ENCODE measurements around the gene TPST2. TPM values are rescaled to one million over a fixed set of nuclear protein-coding genes. Genes with fewer than 3 reads are reported as not detected.

The TPST2 gene
- total RNA-seq, 2 experiments from 2014 or later: 55.4 to 60.8 TPM

- POLR2A ChIA-PET: interaction anchor here (0.8 to 5.0 kb wide), 11 partner anchors 10 to 162 kb away, joined by 3 to 25 read pairs (median 6); partner anchors contain the start of genes HPS4 and SRRD
- DNase-seq: peak; percentile 93
- Mint-ChIP-seq H3K4me3 (peak within 1 kb of the TSS; percentile 100), H3K4me1 (peaks cover 53% of the 10 kb centered on the region), H3K27me3 (no peaks in the 10 kb centered on the region), H3K9me3 (no peaks in the 10 kb centered on the region), H3K27ac (peak within 1 kb of the TSS; percentile 89), H3K36me3 (ENCODE audit: low read depth) (peaks cover 33% of the 10 kb centered on the region)
- CTCF ChIA-PET: interaction anchor here (1.2 to 5.8 kb wide), 3 partner anchors 10 to 167 kb away, joined by 3 to 38 read pairs (median 8); partner anchors contain the start of genes HPS4 and SRRD
Measured at GRCh38 chr22:26512149-26512793, 77.7 kb downstream of the TPST2 start, which contains the start of gene TFIP11. TSS of gene TFIP11 (minus strand) at chr22:26512473. CDS start at chr22:26510272, 2,201 bp downstream.

- CTCF ChIA-PET: no interaction called here
- peaks cover 56% of the 10 kb centered on the region for H3K4me1 Mint-ChIP-seq
- DNase-seq: no peak
- POLR2A ChIA-PET: no interaction called here
- H3K27ac Mint-ChIP-seq: no peak overlapping the region
- no peaks in the 10 kb centered on the region for H3K9me3 Mint-ChIP-seq
- no peak overlapping the region for H3K4me3 Mint-ChIP-seq
- H3K27me3 Mint-ChIP-seq: no peaks in the 10 kb centered on the region
- peaks cover 65% of the 10 kb centered on the region for H3K36me3 Mint-ChIP-seq (ENCODE audit: low read depth)
Measured at GRCh38 chr22:26508148-26508547, 81.8 kb downstream of the TPST2 start.

- CTCF ChIA-PET: interaction anchor here (0.5 to 4.7 kb wide), 30 partner anchors 10 to 175 kb away, joined by 3 to 47 read pairs (median 5); partner anchors contain the start of genes HPS4, MIAT, SRRD and TFIP11
- Mint-ChIP-seq H3K4me3 (no peak overlapping the region), H3K4me1 (peaks cover 39% of the 10 kb centered on the region), H3K9me3 (no peaks in the 10 kb centered on the region), H3K27ac (peak overlapping the region; percentile 94), H3K36me3 (ENCODE audit: low read depth) (peaks cover 70% of the 10 kb centered on the region), H3K27me3 (no peaks in the 10 kb centered on the region)
- DNase-seq: no peak
- POLR2A ChIA-PET: interaction anchor here (0.7 to 8.7 kb wide), 10 partner anchors 9 to 255 kb away, joined by 3 to 61 read pairs (median 11); partner anchors contain the start of genes HPS4, SRRD and TFIP11
Measured at GRCh38 chr22:26503758-26504157, 86.2 kb downstream of the TPST2 start.

- Mint-ChIP-seq H3K36me3 (ENCODE audit: low read depth) (peaks cover 69% of the 10 kb centered on the region), H3K9me3 (no peaks in the 10 kb centered on the region), H3K4me3 (peak overlapping the region; percentile 44), H3K4me1 (peaks cover 39% of the 10 kb centered on the region), H3K27me3 (no peaks in the 10 kb centered on the region), H3K27ac (peak overlapping the region; percentile 94)
- POLR2A ChIA-PET: interaction anchor here (0.8 to 8.7 kb wide), 15 partner anchors 8 to 208 kb away, joined by 3 to 61 read pairs (median 5); partner anchors contain the start of genes HPS4, SRRD and TFIP11
- peak; percentile 89 for DNase-seq
- CTCF ChIA-PET: interaction anchor here (0.7 to 4.7 kb wide), 33 partner anchors 8 to 176 kb away, joined by 3 to 47 read pairs (median 4); partner anchors contain the start of genes HPS4, MIAT, SRRD and TFIP11
Measured at GRCh38 chr22:26502688-26503561, 87.0 kb downstream of the TPST2 start.

- Mint-ChIP-seq H3K4me3 (no peak overlapping the region), H3K27me3 (no peaks in the 10 kb centered on the region), H3K27ac (peak overlapping the region; percentile 94), H3K9me3 (no peaks in the 10 kb centered on the region), H3K36me3 (ENCODE audit: low read depth) (peaks cover 73% of the 10 kb centered on the region), H3K4me1 (peaks cover 42% of the 10 kb centered on the region)
- POLR2A ChIA-PET: interaction anchor here (1.0 to 8.7 kb wide), 8 partner anchors 10 to 172 kb away, joined by 3 to 61 read pairs (median 6); partner anchors contain the start of genes HPS4, SRRD and TFIP11
- CTCF ChIA-PET: interaction anchor here (0.8 to 4.7 kb wide), 18 partner anchors 9 to 177 kb away, joined by 3 to 47 read pairs (median 8); partner anchors contain the start of genes HPS4, MIAT, SRRD and TFIP11
- DNase-seq: no peak
Measured at GRCh38 chr22:26501996-26502395, 87.9 kb downstream of the TPST2 start.

GRCh38 chr22:26499188-26499703 lies 90.7 kb downstream of the TPST2 start:
- ChIA-PET POLR2A (interaction anchor here (8.7 kb wide), 1 partner anchor 16 kb away, joined by 61 read pairs; the partner anchor contains the start of genes HPS4 and SRRD), CTCF (interaction anchor here (1.1 kb wide), 1 partner anchor 8 kb away, joined by 3 read pairs; no protein-coding TSS in a partner anchor)
- H3K9me3 Mint-ChIP-seq: no peaks in the 10 kb centered on the region
- H3K4me1 Mint-ChIP-seq: peaks cover 36% of the 10 kb centered on the region
- no peak overlapping the region for H3K27ac Mint-ChIP-seq
- no peak for DNase-seq
- H3K4me3 Mint-ChIP-seq: no peak overlapping the region
- peaks cover 70% of the 10 kb centered on the region for H3K36me3 Mint-ChIP-seq (ENCODE audit: low read depth)
- H3K27me3 Mint-ChIP-seq: no peaks in the 10 kb centered on the region

GRCh38 chr22:26496456-26496855 lies 93.5 kb downstream of the TPST2 start:
- Mint-ChIP-seq H3K27me3 (no peaks in the 10 kb centered on the region), H3K36me3 (ENCODE audit: low read depth) (peaks cover 69% of the 10 kb centered on the region), H3K9me3 (no peaks in the 10 kb centered on the region), H3K27ac (no peak overlapping the region), H3K4me3 (no peak overlapping the region), H3K4me1 (peaks cover 21% of the 10 kb centered on the region)
- ChIA-PET CTCF (no interaction called here), POLR2A (interaction anchor here (2.7 kb wide), 1 partner anchor 12 kb away, joined by 17 read pairs; the partner anchor contains the start of genes HPS4 and SRRD)
- no peak for DNase-seq

GRCh38 chr22:26494506-26494905 lies 95.4 kb downstream of the TPST2 start:
- Mint-ChIP-seq H3K27ac (no peak overlapping the region), H3K9me3 (no peaks in the 10 kb centered on the region), H3K36me3 (ENCODE audit: low read depth) (peaks cover 73% of the 10 kb centered on the region), H3K4me3 (no peak overlapping the region), H3K4me1 (peaks cover 15% of the 10 kb centered on the region), H3K27me3 (no peaks in the 10 kb centered on the region)
- ChIA-PET POLR2A (interaction anchor here (1.0 to 2.7 kb wide), 3 partner anchors 8 to 177 kb away, joined by 4 to 17 read pairs (median 7); partner anchors contain the start of genes HPS4 and SRRD), CTCF (interaction anchor here (1.1 to 1.3 kb wide), 3 partner anchors 9 to 16 kb away, joined by 3 to 4 read pairs (median 3); no protein-coding TSS in a partner anchor)
- no peak for DNase-seq

- POLR2A ChIA-PET: interaction anchor here (1.5 to 2.3 kb wide), 2 partner anchors 8 to 11 kb away, joined by 8 to 10 read pairs; partner anchors contain the start of genes HPS4 and SRRD
- Mint-ChIP-seq H3K36me3 (ENCODE audit: low read depth) (peaks cover 78% of the 10 kb centered on the region), H3K27ac (no peak overlapping the region)
Measured at GRCh38 chr22:26492220-26492619, 97.7 kb downstream of the TPST2 start.

GRCh38 chr22:26489447-26490036 lies 100.4 kb downstream of the TPST2 start:
- no peak overlapping the region for H3K4me3 Mint-ChIP-seq
- peaks cover 61% of the 10 kb centered on the region for H3K36me3 Mint-ChIP-seq (ENCODE audit: low read depth)
- no peaks in the 10 kb centered on the region for H3K9me3 Mint-ChIP-seq
- H3K27me3 Mint-ChIP-seq: no peaks in the 10 kb centered on the region
- POLR2A ChIA-PET: interaction anchor here (0.7 to 1.5 kb wide), 2 partner anchors 14 to 183 kb away, joined by 3 read pairs; no protein-coding TSS in a partner anchor
- CTCF ChIA-PET: interaction anchor here (1.4 kb wide), 1 partner anchor 14 kb away, joined by 4 read pairs; no protein-coding TSS in a partner anchor
- DNase-seq: no peak
- H3K4me1 Mint-ChIP-seq: peaks cover 31% of the 10 kb centered on the region
- H3K27ac Mint-ChIP-seq: peak overlapping the region; percentile 65

More at GRCh38 chr22:26492220-26492619, 97.7 kb downstream of the TPST2 start:
- no peaks in the 10 kb centered on the region for H3K27me3 Mint-ChIP-seq
- CTCF ChIA-PET: interaction anchor here (1.2 to 2.2 kb wide), 2 partner anchors 10 to 174 kb away, joined by 6 to 11 read pairs; no protein-coding TSS in a partner anchor
- no peaks in the 10 kb centered on the region for H3K9me3 Mint-ChIP-seq
- H3K4me1 Mint-ChIP-seq: peaks cover 14% of the 10 kb centered on the region
- no peak overlapping the region for H3K4me3 Mint-ChIP-seq
- DNase-seq: no peak

GRCh38 chr22:26487996-26488395 lies 101.9 kb downstream of the TPST2 start:
- H3K9me3 Mint-ChIP-seq: no peaks in the 10 kb centered on the region
- no peak overlapping the region for H3K4me3 Mint-ChIP-seq
- POLR2A ChIA-PET: no interaction called here
- H3K27me3 Mint-ChIP-seq: no peaks in the 10 kb centered on the region
- peaks cover 27% of the 10 kb centered on the region for H3K4me1 Mint-ChIP-seq
- CTCF ChIA-PET: no interaction called here
- H3K27ac Mint-ChIP-seq: no peak overlapping the region
- DNase-seq: no peak
- peaks cover 51% of the 10 kb centered on the region for H3K36me3 Mint-ChIP-seq (ENCODE audit: low read depth)

Data from activated CD4-positive, alpha-beta memory T cell treated with anti-CD3 and anti-CD28 coated beads, Interleukin-2, amount 10 ng/mL, durations not matched to agents 7 days and 5 days (primary cell).